Heart left ventricle (tissue), 16 donors: ENCODE results near the gene HOXD12. TPM values are rescaled to one million over a fixed set of nuclear protein-coding genes. Genes with fewer than 3 reads are reported as not detected.

ENCODE experiments used
- ATAC-seq, 4 donors: fragments of 200-7000 bp; cut with Tn5 transposase; one replicate each; pipeline ENCODE4 v1.9.1; 2020 to 2022; ENCODE audit warnings: moderate library complexity in 4 of 4, mild to moderate bottlenecking in 3 of 4, moderate number of reproducible peaks in 1 of 4
- DNase-seq, 5 donors: peaks; one replicate each; pipeline ENCODE4 v3.0.0-alpha.2; 2020
- H3K27ac ChIP-seq, 12 donors: fragments of 200-600 bp; sonication (generic) in 4 of 12; one replicate each; pipeline versions ENCODE4 v1.5.0 to v1.8.0; 2016 to 2022; ENCODE audit warnings: mild to moderate bottlenecking in 2 of 12
- H3K27me3 ChIP-seq, 9 donors: fragments of 200-600 bp; sonication (generic) in 2 of 9; one replicate each; pipeline versions ENCODE4 v1.5.1 to v1.8.0; 2016 to 2022; ENCODE audit warnings: mild to moderate bottlenecking in 3 of 9
- H3K36me3 ChIP-seq, 9 donors: fragments of 200-600 bp; sonication (generic) in 2 of 9; one replicate each; pipeline versions ENCODE4 v1.5.0 to v1.8.0; 2018 to 2022; ENCODE audit warnings: mild to moderate bottlenecking in 2 of 9
- H3K4me1 ChIP-seq, 12 donors: fragments of 200-600 bp; sonication (generic) in 4 of 12; one replicate each; pipeline versions ENCODE4 v1.5.0 to v1.8.0; 2016 to 2022; ENCODE audit warnings: mild to moderate bottlenecking in 3 of 12
- H3K4me3 ChIP-seq, 12 donors: fragments of 200-600 bp; sonication (generic) in 4 of 12; one replicate each; pipeline versions ENCODE4 v1.5.0 to v1.8.0; 2017 to 2022; ENCODE audit warnings: mild to moderate bottlenecking in 9 of 12, moderate library complexity in 4 of 12
- H3K9me3 ChIP-seq, 12 donors: fragments of 200-600 bp; sonication (generic) in 4 of 12; one replicate each; pipeline versions ENCODE4 v1.5.0 to v1.8.0; 2016 to 2022; ENCODE audit warnings: mild to moderate bottlenecking in 1 of 12
- POLR2A ChIP-seq, 2 donors: fragments of 450-650 bp; IDR thresholded peaks; one replicate each; pipeline ENCODE4 v1.6.1; 2017; ENCODE audit warnings: antibody characterized with exemption in 2 of 2, mild to moderate bottlenecking in 2 of 2, moderate library complexity in 2 of 2
- WGBS, 4 donors: extraction: QIAGEN DNeasy Blood & Tissue Kit in 2 of 4; methylation state at CpG; one replicate each; pipeline versions ENCODE4 v1.1.5 to v1.1.7; 2013 to 2018; 5-methylcytosine and 5-hydroxymethylcytosine counted together
- intact Hi-C, 10 donors: fragments of 100-400 bp; cut with DNase I; formaldehyde crosslinking; loops; one replicate each; pipeline versions ENCODE4 v1.11.1 to v1.14.2; 2022
- polyA plus RNA-seq, 2 donors: library from polyadenylated mRNA; stranded (reverse); fragments of 200-250 nt; gene quantifications; one replicate each; pipeline ENCODE4 v1.2.3, GENCODE V29; 2013
- total RNA-seq, 9 donors: library from RNA; depleted of rRNA in 2 of 9; stranded (reverse); fragments of >200 nt in 2 of 9; fragmentation: NEBNext Ultra II Directional in 3 of 9; extraction: Animal tissue kit (Norgen Biotek cat#: 25700) in 3 of 9; gene quantifications; one replicate each; pipeline versions ENCODE4 v1.1.0 to v1.2.4, GENCODE V29; 2016 to 2023
- TF ChIP-seq, protein P1 (sequence below), 12 donors: fragments of 200-600 bp; sonication (generic) in 4 of 12; IDR thresholded peaks; one replicate each; pipeline versions ENCODE4 v1.5.0 to v1.8.0; 2018 to 2022; ENCODE audit warnings: antibody characterized with exemption in 12 of 12, mild to moderate bottlenecking in 5 of 12
- donor health status: ischemic (EF 13 %, LVEDD 7.1; RV severe dilation, severe dysfunction).
- donor health status: healthy with polysubstance abuse.
- donor health status: DM: no; HTN: yes; CAD: no.
- donor health status: DM: no; HTN: no; CAD: no.
- donor health status: ischemic (EF 25% LVEDD 6.9; RV normal size, moderate dysfunction).
- donor health status: ischemic (EF 25% LVEDD 5.7; RV mildly dilated, moderate dysfunction).
- donor health status: healthy.
- donor health status: DM: yes; HTN: yes; CAD: no.
- donor health status: ischemic (EF 35%, LVEDD 5.7; RV mildly dilated, moderate dysfunction).
- donor health status: nonischemic (EF 11% LVEDD 7.7; RV severe dilation, severe dysfunction).
- donor health status: DM: yes; HTN: yes; CAD: no.
- donor health status: PGD.
- donor health status: ischemic (EF 29% LVEDD 5.4; RV normal size, mild dysfunction).
- donor health status: nonischemic (EF 23%, LVEDD 6.1; RV moderate dilation, normal function).

HOXD12 gene
- total and polyA plus RNA-seq, 11 donors: not detected

DNA sequence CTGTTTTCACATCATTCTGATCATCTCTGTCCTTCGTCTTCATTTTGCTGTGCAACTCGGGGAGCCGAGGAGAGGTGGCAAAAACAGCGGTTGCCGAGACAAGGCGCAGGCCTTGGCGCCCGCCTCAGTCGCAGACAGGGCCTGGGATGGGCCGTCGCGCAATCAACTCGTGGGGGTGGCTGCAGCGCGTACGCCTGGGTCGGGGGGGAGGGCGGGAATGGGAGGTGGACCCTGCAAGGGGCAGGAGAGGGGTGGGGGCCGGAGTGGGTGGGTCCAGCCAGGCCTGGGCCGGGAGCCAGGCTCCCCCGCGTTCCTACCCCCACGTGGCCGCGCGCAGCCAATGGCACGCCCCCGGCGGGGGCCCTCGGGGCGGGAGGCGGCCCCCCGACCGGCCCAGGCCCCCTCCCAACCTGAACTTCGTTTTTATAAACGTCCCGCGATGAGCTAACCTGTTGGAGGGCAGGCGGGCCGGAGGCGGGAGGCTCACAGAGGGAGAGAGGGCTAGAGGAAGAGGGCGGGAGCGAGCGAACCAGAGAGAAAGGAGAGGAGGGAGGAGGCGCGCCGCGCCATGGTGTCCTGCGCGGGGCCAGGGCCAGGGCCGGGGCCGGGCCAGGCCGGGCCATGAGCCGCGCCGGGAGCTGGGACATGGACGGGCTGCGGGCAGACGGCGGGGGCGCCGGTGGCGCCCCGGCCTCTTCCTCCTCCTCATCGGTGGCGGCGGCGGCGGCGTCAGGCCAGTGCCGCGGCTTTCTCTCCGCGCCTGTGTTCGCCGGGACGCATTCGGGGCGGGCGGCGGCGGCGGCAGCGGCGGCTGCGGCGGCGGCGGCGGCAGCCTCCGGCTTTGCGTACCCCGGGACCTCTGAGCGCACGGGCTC is 7.1 kb upstream of the HOXD12 start, which contains the start of gene HOXD13:
Gene HOXD13, plus strand, starts transcription at position 452 of the 875 bp plus-strand sequence. Its CDS starts 170 bp downstream, at position 622.
- Histone ChIP-seq H3K4me3 (peak within 1 kb of the TSS in 9 of 12 donors; percentile 7 to 36 (median 24)), H3K27me3 (peaks cover 90 to 100% (median 98%) of the 10 kb centered on the region in 9 donors), H3K9me3 (no peaks in the 10 kb centered on the region), H3K27ac (peak within 1 kb of the TSS in 1 of 12 donors; percentile 86), H3K4me1 (peaks cover 4 to 46% (median 23%) of the 10 kb centered on the region in 12 donors), H3K36me3 (no peaks in the 10 kb centered on the region)
- intact Hi-C loops: loop anchor here in 2 of 10 donors (10.0 kb wide), 1 partner anchor 838 kb away; no protein-coding TSS in a partner anchor
- TF ChIP-seq, protein P1, sequence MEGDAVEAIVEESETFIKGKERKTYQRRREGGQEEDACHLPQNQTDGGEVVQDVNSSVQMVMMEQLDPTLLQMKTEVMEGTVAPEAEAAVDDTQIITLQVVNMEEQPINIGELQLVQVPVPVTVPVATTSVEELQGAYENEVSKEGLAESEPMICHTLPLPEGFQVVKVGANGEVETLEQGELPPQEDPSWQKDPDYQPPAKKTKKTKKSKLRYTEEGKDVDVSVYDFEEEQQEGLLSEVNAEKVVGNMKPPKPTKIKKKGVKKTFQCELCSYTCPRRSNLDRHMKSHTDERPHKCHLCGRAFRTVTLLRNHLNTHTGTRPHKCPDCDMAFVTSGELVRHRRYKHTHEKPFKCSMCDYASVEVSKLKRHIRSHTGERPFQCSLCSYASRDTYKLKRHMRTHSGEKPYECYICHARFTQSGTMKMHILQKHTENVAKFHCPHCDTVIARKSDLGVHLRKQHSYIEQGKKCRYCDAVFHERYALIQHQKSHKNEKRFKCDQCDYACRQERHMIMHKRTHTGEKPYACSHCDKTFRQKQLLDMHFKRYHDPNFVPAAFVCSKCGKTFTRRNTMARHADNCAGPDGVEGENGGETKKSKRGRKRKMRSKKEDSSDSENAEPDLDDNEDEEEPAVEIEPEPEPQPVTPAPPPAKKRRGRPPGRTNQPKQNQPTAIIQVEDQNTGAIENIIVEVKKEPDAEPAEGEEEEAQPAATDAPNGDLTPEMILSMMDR (IDR thresholded peaks at IDR 0.05): no peak
- no peak for TF ChIP-seq POLR2A (IDR thresholded peaks at IDR 0.05)
- peak in 1 of 4 donors; percentile 17 for ATAC-seq
- WGBS, 4 donors: 1 to 4% (median 3%) methylated on average over 26 to 95 of the region's 95 CpGs
- peak in 2 of 5 donors; percentile 10 to 61 for DNase-seq

DNA sequence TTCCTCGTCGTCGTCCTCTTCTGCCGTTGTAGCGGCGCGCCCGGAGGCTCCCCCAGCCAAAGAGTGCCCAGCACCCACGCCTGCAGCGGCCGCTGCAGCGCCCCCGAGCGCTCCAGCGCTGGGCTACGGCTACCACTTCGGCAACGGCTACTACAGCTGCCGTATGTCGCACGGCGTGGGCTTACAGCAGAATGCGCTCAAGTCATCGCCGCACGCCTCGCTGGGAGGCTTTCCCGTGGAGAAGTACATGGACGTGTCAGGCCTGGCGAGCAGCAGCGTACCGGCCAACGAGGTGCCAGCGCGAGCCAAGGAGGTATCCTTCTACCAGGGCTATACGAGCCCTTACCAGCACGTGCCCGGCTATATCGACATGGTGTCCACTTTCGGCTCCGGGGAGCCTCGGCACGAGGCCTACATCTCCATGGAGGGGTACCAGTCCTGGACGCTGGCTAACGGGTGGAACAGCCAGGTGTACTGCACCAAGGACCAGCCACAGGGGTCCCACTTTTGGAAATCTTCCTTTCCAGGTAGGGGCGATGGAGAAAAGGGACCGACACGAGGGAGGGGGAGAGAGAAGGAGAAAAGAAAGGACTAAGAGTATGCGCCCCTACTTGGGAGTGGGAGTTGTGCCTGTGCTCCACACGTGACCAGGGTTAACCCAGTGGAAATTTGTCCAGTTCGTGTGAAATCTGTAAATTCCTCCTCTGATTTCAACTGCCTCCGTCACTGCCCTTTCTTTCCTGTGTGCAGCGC is 6.3 kb upstream of the HOXD12 start:
- Histone ChIP-seq H3K4me3 (peak overlapping the region in 7 of 12 donors; percentile 12 to 36 (median 26)), H3K27me3 (peaks cover 89 to 100% (median 98%) of the 10 kb centered on the region in 9 donors), H3K36me3 (no peaks in the 10 kb centered on the region), H3K27ac (peak overlapping the region in 1 of 12 donors; percentile 86), H3K4me1 (peaks cover 0 to 48% (median 22%) of the 10 kb centered on the region in 12 donors), H3K9me3 (no peaks in the 10 kb centered on the region)
- 2 to 4% (median 3%) methylated on average over 30 to 53 of the region's 53 CpGs for WGBS, 4 donors
- TF ChIP-seq POLR2A (IDR thresholded peaks at IDR 0.05): no peak
- TF ChIP-seq, protein P1 (IDR thresholded peaks at IDR 0.05): no peak
- ATAC-seq (no peak), DNase-seq (peak in 1 of 5 donors; percentile 60)
- intact Hi-C loops: loop anchor here in 2 of 10 donors (10.0 kb wide), 1 partner anchor 839 kb away; no protein-coding TSS in a partner anchor

DNA sequence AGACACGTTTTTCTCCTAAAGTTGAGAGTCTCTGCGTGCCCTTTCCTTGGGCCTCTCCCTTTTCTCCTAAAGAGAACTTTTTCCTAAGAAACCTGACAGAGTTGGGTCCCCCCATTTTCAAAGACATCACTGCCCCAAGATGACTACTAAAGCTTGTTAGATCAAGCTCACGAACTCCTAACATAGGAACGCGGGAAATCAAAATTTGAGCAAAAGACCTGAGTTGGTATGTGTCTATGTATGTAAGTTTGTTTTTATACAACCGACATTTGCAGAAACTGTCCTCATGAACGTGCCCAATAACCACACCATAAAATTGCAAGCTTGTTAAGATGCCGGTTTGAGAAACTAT is 5.7 kb upstream of the HOXD12 start:
- no peak for TF ChIP-seq POLR2A (IDR thresholded peaks at IDR 0.05)
- TF ChIP-seq, protein P1 (IDR thresholded peaks at IDR 0.05): no peak
- no peak for ATAC-seq

More for the DNA sequence above, 5.7 kb upstream of the HOXD12 start:
- intact Hi-C loops: loop anchor here in 2 of 10 donors (10.0 kb wide), 1 partner anchor 839 kb away; no protein-coding TSS in a partner anchor
- peak overlapping the region in 1 of 12 donors; percentile 86 for H3K27ac ChIP-seq
- H3K27me3 ChIP-seq: peaks cover 93 to 100% (median 98%) of the 10 kb centered on the region in 9 donors
- H3K4me3 ChIP-seq: no peak overlapping the region
- WGBS, 4 donors: 7 to 13% (median 8%) methylated on average over 8 of the region's 8 CpGs
- no peaks in the 10 kb centered on the region for H3K9me3 ChIP-seq
- no peaks in the 10 kb centered on the region for H3K36me3 ChIP-seq
- H3K4me1 ChIP-seq: peaks cover 0 to 47% (median 18%) of the 10 kb centered on the region in 12 donors
- no peak for DNase-seq
